ENCODE measurements around the gene STX10. TPM values are rescaled to one million over a fixed set of nuclear protein-coding genes. Genes with fewer than 3 reads are reported as not detected.

The STX10 gene
- total RNA-seq, 2 donors from 2014 or later: 54.2 to 65.3 TPM

GRCh38 chr19:13176345-13176744 lies 26.2 kb upstream of the STX10 start:
- Histone ChIP-seq H3K27ac (no peak overlapping the region), H3K36me3 (replicated peaks in 1 of 2; ENCODE audit: insufficient read depth in 1 of 2, low read depth in 2 of 2) (no peaks in the 10 kb centered on the region), H3K4me1 (peaks cover 9% of the 10 kb centered on the region), H3K9me3 (no peaks in the 10 kb centered on the region), H3K4me3 (no peak overlapping the region), H3K27me3 (no peaks in the 10 kb centered on the region)
- WGBS, 2 donors: 90% methylated on average over 8 of the region's 8 CpGs
- DNase-seq: no peak
- TF ChIP-seq CTCF (IDR thresholded peaks at IDR 0.05): no peak
- TF ChIP-seq POLR2A (IDR thresholded peaks at IDR 0.05): no peak
- intact Hi-C loops (cut with DNase I): no loop called here
- no peak for ATAC-seq

GRCh38 chr19:13173139-13173737 lies 23.1 kb upstream of the STX10 start:
- WGBS, 2 donors: 89 to 91% methylated on average over 12 of the region's 12 CpGs
- DNase-seq (no peak), ATAC-seq (no peak)
- intact Hi-C loops (cut with DNase I): no loop called here
- no peaks in the 10 kb centered on the region for H3K36me3 ChIP-seq (replicated peaks in 1 of 2; ENCODE audit: insufficient read depth in 1 of 2, low read depth in 2 of 2)
- no peaks in the 10 kb centered on the region for H3K9me3 ChIP-seq
- H3K4me3 ChIP-seq: no peak overlapping the region
- no peaks in the 10 kb centered on the region for H3K27me3 ChIP-seq
- peaks cover 18% of the 10 kb centered on the region for H3K4me1 ChIP-seq
- TF ChIP-seq CTCF (IDR thresholded peaks at IDR 0.05): no peak
- no peak for TF ChIP-seq POLR2A (IDR thresholded peaks at IDR 0.05)
- peak overlapping the region in 1 of 4 donors; percentile 63 for H3K27ac ChIP-seq

- WGBS, 2 donors: 53 to 78% methylated on average over 15 to 17 of the region's 18 CpGs
- intact Hi-C loops (cut with DNase I): no loop called here
- no peak for ATAC-seq
- Histone ChIP-seq H3K9me3 (no peaks in the 10 kb centered on the region), H3K4me1 (peaks cover 23% of the 10 kb centered on the region), H3K36me3 (replicated peaks in 1 of 2; ENCODE audit: insufficient read depth in 1 of 2, low read depth in 2 of 2) (no peaks in the 10 kb centered on the region), H3K27ac (peak overlapping the region; percentile 51 to 73 (median 60)), H3K27me3 (no peaks in the 10 kb centered on the region), H3K4me3 (no peak overlapping the region)
- peak; percentile 71 to 86 (median 78) for DNase-seq
- TF ChIP-seq CTCF (IDR thresholded peaks at IDR 0.05) (no peak), POLR2A (IDR thresholded peaks at IDR 0.05) (no peak)
Measured at GRCh38 chr19:13172346-13173138, 22.4 kb upstream of the STX10 start.

GRCh38 chr19:13171146-13171545 lies 21.0 kb upstream of the STX10 start:
- ATAC-seq: no peak
- no peaks in the 10 kb centered on the region for H3K27me3 ChIP-seq
- H3K9me3 ChIP-seq: no peaks in the 10 kb centered on the region
- no peak for DNase-seq
- H3K4me1 ChIP-seq: peaks cover 35% of the 10 kb centered on the region
- 92 to 96% methylated on average over 7 of the region's 7 CpGs for WGBS, 2 donors
- no peaks in the 10 kb centered on the region for H3K36me3 ChIP-seq (replicated peaks in 1 of 2; ENCODE audit: insufficient read depth in 1 of 2, low read depth in 2 of 2)
- no peak overlapping the region for H3K27ac ChIP-seq
- H3K4me3 ChIP-seq: no peak overlapping the region
- TF ChIP-seq POLR2A (IDR thresholded peaks at IDR 0.05) (no peak), CTCF (IDR thresholded peaks at IDR 0.05) (no peak)
- intact Hi-C loops (cut with DNase I): no loop called here
